Brain pericyte (primary cell): ENCODE results near the gene SV2B.
"Not testable (repeated sequence)": the region's sequence is repeated elsewhere in the genome, so short reads cannot be mapped to it uniquely, and the experiment has no call there.

Source experiments
- DNase-seq: peaks from one replicate; pipeline ENCODE4 v3.0.0-alpha.2; 2012; ENCODE audit warnings: low read depth, low spot score

SV2B gene

GRCh38 chr15:91099995-91100813 is at the start of gene SV2B:
Gene SV2B (plus strand): TSS chr15:91100257. CDS start chr15:91226264, 126,007 bp downstream.
- no peak for DNase-seq

- DNase-seq = no peak
Measured at GRCh38 chr15:91051248-91051647, 48.8 kb upstream of the SV2B start.

GRCh38 chr15:91054816-91055215 is 45.2 kb upstream of the SV2B start:
- DNase-seq = no peak

- DNase-seq = no peak
Measured at GRCh38 chr15:91055548-91056331, 44.3 kb upstream of the SV2B start.

- no peak for DNase-seq
Measured at GRCh38 chr15:91061230-91061629, 38.8 kb upstream of the SV2B start.

- no peak for DNase-seq
Measured at GRCh38 chr15:91061997-91062396, 38.1 kb upstream of the SV2B start.

- DNase-seq = no peak
Measured at GRCh38 chr15:91065505-91065904, 34.6 kb upstream of the SV2B start.

- DNase-seq = no peak
Measured at GRCh38 chr15:91067036-91067435, 33.0 kb upstream of the SV2B start.

- no peak for DNase-seq
Measured at GRCh38 chr15:91068436-91068835, 31.6 kb upstream of the SV2B start.

- DNase-seq = no peak
Measured at GRCh38 chr15:91068966-91069365, 31.1 kb upstream of the SV2B start.

- DNase-seq = no peak
Measured at GRCh38 chr15:91070872-91071271, 29.2 kb upstream of the SV2B start.

GRCh38 chr15:91072161-91072560 is 27.9 kb upstream of the SV2B start:
- DNase-seq = no peak

- no peak for DNase-seq
Measured at GRCh38 chr15:91073077-91073476, 27.0 kb upstream of the SV2B start.

- no peak for DNase-seq
Measured at GRCh38 chr15:91073768-91074167, 26.3 kb upstream of the SV2B start.

GRCh38 chr15:91075739-91076138 is 24.3 kb upstream of the SV2B start:
- DNase-seq = no peak

GRCh38 chr15:91077029-91077428 is 23.0 kb upstream of the SV2B start:
- DNase-seq = no peak

- not testable (repeated sequence) for DNase-seq
Measured at GRCh38 chr15:91093866-91094265, 6.2 kb upstream of the SV2B start.

GRCh38 chr15:91098451-91098850 is 1.6 kb upstream of the SV2B start:
- DNase-seq = no peak

- DNase-seq = no peak
Measured at GRCh38 chr15:91099616-91099994, 452 bp upstream of the SV2B start.

- DNase-seq = no peak
Measured at GRCh38 chr15:91100814-91101607, 954 bp downstream of the SV2B start.

GRCh38 chr15:91101608-91101920 is 1.5 kb downstream of the SV2B start:
- DNase-seq = no peak
